ENCODE measurements around the gene CD80.
A peak's percentile ranks its signal among the peaks of the same experiment; 100 is the strongest.

Gene CD80

GRCh38 chr3:119530456-119530855 is 29.0 kb downstream of the CD80 start:
- H3K4me3 ChIP-seq (ENCODE audit: low read length), result no peak overlapping the region
- TF ChIP-seq CTCF (conservative IDR thresholded peaks at IDR 0.05; ENCODE audit: low read depth, low read length), result no peak
- no peak for DNase-seq (ENCODE audit: low read depth)

- no peak overlapping the region for H3K4me3 ChIP-seq (ENCODE audit: low read length)
- TF ChIP-seq CTCF (conservative IDR thresholded peaks at IDR 0.05; ENCODE audit: low read depth, low read length), result no peak
- no peak for DNase-seq (ENCODE audit: low read depth)
Observed at GRCh38 chr3:119529883-119530282, 29.5 kb downstream of the CD80 start.

- TF ChIP-seq CTCF (conservative IDR thresholded peaks at IDR 0.05; ENCODE audit: low read depth, low read length), result no peak
- no peak for DNase-seq (ENCODE audit: low read depth)
- no peak overlapping the region for H3K4me3 ChIP-seq (ENCODE audit: low read length)
Observed at GRCh38 chr3:119527714-119528113, 31.7 kb downstream of the CD80 start.

- DNase-seq (ENCODE audit: low read depth), result peak; percentile 7
- no peak overlapping the region for H3K4me3 ChIP-seq (ENCODE audit: low read length)
- peak; percentile 67 for TF ChIP-seq CTCF (conservative IDR thresholded peaks at IDR 0.05; ENCODE audit: low read depth, low read length)
Observed at GRCh38 chr3:119524931-119525662, 34.3 kb downstream of the CD80 start.

GRCh38 chr3:119518026-119518425 is 41.4 kb downstream of the CD80 start:
- no peak for DNase-seq (ENCODE audit: low read depth)
- TF ChIP-seq CTCF (conservative IDR thresholded peaks at IDR 0.05; ENCODE audit: low read depth, low read length), result no peak
- no peak overlapping the region for H3K4me3 ChIP-seq (ENCODE audit: low read length)

- no peak for TF ChIP-seq CTCF (conservative IDR thresholded peaks at IDR 0.05; ENCODE audit: low read depth, low read length)
- DNase-seq (ENCODE audit: low read depth), result no peak
- H3K4me3 ChIP-seq (ENCODE audit: low read length), result no peak overlapping the region
Observed at GRCh38 chr3:119517112-119517511, 42.3 kb downstream of the CD80 start.

GRCh38 chr3:119514637-119515036 is 44.8 kb downstream of the CD80 start:
- DNase-seq (ENCODE audit: low read depth), result no peak
- TF ChIP-seq CTCF (conservative IDR thresholded peaks at IDR 0.05; ENCODE audit: low read depth, low read length), result no peak
- H3K4me3 ChIP-seq (ENCODE audit: low read length), result no peak overlapping the region

All from retinal pigment epithelial cell (primary cell).